ENCODE data around the gene KCNQ5.
"Not testable (repeated sequence)": the region's sequence is repeated elsewhere in the genome, so short reads cannot be mapped to it uniquely, and the experiment has no call there.

The KCNQ5 gene

DNA sequence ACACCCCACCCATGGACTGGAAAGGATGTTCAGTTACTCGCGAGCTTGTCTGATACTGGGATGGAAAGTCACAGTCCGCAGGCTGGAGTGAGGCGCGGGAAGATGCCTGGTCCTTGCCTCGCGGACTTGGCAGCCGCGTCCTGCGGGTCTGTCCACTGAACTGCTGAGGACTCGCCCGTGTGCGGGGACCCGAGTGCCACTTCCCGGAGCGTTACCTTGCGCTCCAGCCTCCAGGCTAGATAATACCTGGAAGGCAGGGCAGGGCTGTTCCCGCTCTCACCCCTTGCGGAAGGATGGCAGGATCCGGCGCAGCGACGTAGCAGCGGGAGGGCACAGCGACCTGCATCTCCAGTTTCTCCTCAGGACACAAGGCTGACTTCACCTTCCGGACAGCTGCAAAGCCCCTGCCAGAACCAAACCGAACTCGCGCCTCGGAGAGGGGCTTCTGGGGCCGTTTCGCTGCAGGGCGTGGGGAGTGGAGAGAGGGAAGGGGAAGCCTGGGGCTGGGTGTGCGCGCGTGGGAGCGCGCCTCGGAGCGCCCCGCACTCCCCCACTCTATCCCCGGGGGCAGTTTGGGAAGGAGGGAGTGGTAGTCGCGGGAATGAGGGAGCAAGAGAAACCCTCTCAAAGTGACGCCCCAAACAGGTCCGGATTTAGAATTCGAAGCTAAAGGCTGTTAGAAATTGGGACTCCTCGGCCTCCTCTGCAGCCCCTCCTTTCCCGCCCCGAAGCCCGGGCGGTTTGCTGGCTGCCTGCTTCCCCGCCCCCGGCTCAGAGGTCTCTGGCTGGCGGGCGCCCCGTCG lies at the start of gene KCNQ5:
Gene KCNQ5 (plus strand): TSS at position 774 of the 803 bp plus-strand sequence.
- no peak for DNase-seq

DNA sequence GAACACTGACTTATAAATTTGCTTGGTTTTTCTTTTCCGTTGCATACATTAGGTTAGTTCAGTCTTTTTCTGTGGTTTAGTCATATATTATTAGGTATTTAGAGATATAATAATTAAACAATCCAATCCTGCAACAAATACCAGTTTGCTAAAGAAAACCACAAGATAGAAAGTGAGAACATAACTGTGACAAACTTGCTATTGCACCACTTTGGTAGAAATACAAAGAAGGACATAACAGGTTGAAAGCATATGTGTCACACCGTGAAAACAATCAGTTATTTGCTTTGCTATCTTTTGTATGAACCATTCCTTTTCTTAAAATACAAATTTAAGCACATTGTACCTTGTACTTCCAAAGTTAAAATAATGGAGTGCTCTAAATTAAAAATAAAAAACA lies 42.0 kb upstream of the KCNQ5 start:
- no peak for DNase-seq

DNA sequence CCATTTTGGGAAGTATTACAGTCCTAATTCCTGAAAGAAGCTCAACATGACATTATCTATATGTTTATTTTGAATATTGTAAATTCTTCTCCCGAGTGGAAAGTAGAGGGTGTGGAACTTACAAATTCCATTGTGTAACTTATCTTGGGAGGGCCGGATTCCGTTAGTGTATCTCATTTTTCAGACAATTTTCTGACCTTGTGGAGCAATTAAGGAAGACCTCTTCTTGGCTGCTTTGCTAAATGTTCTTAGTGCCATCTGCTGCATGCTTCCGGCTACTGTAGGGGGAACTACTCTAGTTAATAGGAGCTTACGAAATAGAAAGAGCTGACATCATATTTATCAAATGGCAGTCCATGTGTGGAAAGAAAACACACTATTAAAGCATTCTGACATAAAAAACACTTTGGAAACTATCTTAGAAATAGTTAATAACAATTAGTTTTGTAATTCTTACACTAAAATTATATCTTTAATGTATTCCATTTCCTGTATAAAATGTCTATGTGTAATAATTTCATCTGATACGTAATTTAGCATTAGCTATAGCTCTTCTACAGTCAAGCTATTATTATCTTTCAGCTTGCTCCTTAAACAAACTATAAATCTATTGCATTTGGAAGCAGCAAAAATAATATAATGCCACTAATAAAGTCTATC lies 41.5 kb upstream of the KCNQ5 start:
- peak; percentile 54 to 60 for DNase-seq

DNA sequence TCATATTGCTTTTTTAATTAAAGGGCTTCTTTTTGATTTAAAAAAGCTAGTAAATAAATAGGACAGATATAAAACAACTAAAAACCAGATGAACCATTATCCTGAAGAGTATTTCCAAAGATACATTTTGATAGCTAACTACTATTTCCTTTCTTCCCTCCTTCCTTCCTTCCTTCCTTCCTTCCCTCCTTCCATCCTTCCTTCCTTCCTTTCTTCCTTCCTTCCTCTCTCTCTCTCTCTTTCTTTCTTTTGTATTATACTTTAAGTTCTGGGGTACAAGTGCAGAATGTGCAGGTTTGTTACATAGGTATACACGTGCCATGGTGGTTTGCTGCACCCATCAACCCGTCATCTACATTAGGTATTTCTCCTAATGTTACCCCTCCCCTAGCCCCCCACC lies 40.9 kb upstream of the KCNQ5 start:
- not testable (repeated sequence) for DNase-seq

DNA sequence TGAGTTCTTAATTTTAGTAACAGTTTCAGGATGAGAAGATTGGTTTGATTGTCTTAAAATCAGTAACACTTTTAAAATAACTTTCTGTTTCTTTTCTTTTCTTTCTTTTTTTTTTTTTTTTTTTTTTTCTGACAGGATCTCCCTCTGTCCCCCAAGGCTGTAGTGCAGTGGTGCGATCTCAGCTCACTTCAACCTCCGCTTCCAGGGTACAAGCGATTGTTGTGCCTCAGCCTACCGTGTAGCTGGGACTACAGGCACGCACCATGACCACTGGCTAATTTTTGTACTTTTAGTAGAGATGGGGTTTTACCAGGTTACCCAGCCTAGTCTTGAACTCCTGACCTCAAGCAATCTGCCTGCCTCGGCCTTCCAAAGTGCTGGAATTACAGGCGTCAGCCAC lies 33.7 kb upstream of the KCNQ5 start:
- no peak for DNase-seq

DNA sequence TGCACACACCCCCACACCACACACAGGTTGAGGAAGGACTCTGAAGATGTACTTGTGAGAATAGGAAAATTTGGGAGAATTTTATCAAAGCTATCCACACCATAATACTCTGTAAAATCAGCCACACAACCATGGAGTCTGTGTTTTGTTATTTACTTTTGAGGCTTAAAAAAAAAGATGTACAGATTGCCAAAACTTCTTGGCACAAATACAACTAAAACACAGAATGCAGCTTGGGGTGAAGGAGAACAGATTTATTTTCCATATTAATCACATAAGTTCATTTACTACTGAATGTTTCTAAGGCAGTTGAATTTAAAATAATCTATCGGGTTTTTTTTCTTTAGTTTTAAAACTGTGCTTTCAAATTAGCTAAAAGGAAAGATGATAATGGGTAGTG lies 32.8 kb upstream of the KCNQ5 start:
- DNase-seq = no peak

DNA sequence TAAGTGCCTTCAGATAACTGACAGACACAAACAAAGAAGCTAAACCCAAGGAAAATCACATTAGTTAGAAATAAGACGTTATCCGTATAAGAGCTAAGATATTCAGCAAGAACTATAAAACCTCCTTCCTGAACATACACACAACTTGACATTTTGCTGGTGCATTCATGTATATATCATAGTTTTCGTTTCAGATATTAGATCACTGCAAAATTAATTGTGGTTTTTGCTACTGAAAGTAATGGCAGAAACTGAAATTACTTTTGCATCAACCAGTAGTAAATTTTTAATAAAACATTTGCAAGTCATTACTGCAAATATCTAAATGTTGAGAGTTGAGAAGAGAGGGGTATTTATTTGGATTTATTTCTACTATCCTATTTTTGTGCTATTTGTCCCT lies 26.1 kb upstream of the KCNQ5 start:
- no peak for DNase-seq

DNA sequence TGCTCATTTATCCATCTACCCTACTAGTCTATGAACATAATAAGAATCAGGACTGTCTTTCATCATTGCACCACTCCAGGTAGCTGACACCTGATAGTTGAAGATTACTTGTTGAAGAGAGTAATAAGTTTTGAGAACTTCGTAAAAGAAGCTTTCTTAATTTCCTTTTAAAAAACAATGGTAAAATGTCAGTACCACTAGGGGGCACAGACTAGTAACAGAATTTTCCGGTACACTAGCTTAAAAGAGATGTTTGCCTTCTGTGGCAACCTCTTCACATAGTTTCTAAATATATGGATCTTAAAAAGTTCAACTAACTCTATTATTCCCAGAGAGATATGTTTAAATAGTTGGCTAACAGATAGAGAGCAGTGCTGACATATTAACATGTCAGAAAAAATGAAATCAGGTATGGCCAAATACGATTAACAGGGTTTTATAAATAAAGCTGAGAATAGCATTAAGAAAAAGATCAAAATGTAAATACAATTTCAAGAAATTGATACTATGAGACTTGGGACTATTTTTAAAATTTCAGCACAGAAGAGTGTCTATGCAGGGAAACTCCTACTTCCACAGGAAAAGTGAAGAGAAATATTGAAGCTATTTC lies 5.4 kb upstream of the KCNQ5 start:
- peak in 1 of 2 experiments; percentile 10 for DNase-seq

DNA sequence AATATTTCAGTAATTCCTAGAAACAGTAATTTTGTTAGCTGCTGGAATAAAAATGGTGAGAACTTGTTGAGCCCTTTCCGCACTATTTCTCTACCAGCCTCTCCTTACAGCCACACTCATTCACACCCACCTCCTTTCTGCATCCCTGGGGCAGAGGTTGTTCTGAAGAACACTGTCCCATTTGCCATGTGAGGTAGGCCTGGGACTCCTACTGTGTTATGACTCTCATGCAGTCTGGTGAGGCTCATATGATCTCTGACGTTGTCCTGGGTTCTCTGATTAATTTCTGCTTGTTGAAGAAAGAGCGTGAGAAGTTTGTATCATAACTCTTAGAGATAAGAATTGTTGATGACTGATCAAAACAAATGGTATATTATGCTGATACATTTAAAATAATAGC lies 4.1 kb upstream of the KCNQ5 start:
- no peak for DNase-seq

DNA sequence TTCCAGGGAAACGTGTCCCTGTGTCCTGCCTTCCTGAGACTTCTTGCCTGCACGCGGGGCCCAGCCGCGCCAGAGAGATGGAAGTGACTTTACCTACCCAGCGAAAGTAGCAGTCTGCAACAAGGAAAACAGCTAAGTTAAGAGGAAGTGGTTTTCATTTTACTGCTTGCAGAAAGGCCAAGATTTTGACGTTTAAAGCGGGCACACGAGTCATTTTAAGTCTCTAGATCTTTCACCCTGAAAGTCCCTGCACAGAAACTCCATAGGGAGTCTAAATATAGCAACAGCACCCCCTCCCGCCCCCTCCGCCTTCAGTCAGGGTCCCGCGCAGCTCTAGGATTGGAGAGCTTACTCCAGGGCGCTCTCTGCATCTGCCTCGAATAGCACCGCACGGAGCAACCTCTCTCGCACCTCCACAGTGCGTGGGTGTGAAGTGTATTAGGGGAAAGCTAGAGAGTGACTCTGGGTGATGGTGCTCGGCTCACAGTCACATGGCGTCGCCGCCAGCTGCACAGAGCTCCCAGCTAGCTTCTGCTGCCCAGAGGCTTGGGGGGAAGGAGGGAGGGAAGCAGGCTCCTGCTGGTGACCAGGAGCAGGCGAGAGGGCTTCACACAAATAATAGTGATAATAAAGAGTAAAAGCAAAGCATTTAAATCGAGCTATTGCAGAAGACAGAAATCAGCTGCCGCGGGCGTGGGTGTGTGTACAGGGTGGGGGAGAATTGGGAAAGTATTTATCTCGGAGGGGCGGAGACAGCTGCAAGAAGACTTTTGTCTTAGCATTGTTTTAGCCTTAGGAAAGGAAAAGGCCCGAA lies 1.8 kb upstream of the KCNQ5 start:
- DNase-seq = peak; percentile 38 to 72

DNA sequence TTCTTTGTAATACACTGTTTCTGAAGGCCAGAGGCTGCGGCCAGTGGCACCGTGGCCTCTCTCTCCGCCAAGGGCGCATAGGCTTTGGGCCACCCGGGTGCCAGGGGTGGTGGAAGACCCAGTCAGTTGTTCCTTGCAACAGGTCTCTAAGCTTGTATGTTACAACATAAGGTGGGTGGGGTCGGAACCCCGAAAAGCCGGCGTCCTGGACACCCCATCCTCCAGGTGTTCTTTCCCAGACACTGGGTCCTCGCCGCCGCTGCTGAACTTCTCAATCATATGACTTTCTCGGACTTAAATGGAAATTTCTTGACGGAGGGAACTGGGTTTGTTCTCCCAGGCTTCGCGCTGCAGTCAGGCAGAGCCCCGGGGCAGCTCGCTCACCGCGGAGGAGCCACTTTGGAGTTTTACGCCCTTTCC lies 983 bp upstream of the KCNQ5 start:
- no peak for DNase-seq

DNA sequence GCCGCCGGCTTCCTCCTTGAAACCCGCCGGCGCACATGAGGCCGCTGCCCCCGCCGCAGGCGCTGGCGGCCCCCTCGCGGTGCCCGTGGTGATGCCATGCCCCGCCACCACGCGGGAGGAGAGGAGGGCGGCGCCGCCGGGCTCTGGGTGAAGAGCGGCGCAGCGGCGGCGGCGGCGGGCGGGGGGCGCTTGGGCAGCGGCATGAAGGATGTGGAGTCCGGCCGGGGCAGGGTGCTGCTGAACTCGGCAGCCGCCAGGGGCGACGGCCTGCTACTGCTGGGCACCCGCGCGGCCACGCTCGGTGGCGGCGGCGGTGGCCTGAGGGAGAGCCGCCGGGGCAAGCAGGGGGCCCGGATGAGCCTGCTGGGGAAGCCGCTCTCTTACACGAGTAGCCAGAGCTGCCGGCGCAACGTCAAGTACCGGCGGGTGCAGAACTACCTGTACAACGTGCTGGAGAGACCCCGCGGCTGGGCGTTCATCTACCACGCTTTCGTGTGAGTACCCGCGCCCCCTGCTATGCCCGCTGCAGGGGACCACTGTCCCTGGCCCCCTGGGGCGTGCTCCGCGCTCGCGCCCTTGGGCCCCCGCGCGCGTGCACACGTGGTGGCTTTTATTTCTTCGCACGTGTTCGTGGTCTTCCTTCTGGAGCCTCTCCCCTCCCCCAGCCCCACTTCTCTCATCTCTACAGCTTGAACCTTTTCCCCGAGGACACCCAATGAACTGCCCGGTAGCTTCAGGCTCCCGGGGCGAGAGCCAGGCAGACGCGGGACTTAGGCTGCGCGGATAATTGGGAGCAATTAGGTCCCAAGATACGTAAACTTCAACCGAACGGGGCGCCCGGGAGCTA lies 453 bp downstream of the KCNQ5 start:
- DNase-seq = peak; percentile 9 to 61

DNA sequence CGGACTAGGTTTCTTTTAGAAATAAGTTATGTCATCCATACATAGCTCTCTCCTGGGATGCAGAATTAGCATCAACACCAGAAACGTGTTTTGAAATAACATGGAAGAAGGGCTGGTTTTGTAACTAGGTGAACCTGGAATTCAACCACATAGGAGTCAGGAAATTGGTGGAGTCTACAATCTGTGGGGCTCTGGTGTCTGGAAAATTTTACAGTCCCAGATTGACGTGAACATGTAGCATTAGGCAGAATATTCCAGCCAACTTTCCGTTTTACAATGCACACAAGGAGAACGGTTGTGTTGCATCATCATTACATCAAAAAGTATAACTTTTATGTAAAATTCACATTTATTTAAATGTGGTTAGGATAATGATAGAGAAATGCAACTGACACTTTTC lies 1.9 kb downstream of the KCNQ5 start:
- DNase-seq = no peak

DNA sequence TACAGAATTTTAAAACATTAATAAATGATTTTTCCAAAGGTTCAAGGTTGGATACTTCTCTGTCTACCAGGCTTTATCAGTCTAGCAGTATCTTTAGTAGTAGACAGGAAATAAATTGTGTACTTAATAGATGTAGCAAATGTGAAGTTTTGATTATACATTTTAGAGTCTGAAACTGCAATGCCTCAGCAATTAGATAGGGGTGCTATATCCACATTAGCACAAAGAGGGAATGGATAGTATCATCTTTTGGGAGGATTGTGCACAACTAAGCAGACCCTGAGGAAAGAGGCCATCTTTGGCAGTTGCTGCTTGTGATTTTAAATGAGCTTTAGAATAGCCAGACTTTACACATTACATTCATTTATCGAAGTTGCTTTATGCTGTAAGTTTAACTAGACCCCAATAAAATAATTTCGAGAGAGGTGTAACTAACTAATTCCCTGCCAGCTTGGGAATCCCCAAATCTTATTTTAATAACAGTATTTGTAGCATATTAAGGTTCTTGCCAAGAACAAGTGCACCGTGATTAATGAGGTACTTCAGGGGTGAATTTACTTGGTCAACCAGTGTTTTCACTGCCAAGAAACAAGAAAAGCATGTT lies 2.8 kb downstream of the KCNQ5 start:
- peak in 1 of 2 experiments; percentile 27 for DNase-seq

DNA sequence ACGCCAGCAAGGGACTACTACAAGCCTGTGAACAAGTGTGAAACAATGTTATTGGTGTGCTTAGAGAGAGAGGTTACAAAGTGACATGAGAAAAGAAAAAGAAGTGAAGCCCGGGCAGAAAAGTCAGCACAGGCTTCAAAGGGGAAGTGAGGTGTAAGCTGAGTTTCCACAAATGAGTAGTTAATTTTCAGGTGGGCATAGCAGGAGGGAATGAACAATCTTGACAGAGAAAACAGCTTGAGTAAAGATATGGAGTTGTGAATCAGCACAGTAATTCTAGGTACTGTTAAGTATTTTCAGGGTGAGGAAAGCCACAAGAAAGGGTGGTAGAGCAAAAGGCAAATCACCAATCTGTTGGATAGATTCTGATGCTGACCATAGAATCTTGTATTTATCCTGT lies 4.3 kb downstream of the KCNQ5 start:
- DNase-seq = no peak

DNA sequence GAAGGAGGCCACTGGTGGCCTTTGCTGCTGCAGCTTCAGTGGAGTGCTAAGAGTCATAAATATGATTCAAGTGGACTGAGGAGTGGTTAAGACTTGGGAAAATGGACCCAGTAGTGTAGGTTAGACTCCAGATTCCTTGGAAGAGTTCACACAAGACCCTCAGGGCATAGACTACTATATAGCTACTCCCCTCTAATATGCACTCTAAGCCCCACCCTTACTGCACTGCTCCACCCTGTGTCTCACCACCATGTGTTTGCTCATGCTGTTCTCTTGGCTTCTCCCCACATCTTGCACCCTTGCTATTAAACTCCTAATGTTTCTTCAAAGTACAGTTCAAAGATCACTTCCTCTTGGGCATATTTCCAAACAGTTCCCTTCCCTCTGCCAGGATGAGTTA lies 5.7 kb downstream of the KCNQ5 start:
- no peak for DNase-seq

DNA sequence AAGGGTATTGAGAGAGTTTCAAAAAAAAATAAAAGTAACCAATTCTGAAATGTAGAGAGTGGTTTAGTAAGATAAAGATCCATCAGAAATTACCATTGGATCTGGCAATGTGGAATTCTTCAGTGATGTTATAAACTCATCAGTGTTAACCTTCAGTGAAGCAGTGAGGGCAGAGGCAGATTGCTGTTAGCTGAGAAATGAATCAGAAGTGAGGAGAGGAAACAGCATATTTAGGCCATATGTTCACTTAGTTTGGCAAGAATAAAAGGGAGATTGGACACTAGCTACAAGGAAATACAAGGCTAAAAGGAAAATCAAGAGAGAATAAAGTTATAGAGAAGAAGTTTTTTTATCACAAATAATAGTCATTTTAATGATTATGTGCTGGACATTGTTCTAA lies 9.6 kb downstream of the KCNQ5 start:
- no peak for DNase-seq

DNA sequence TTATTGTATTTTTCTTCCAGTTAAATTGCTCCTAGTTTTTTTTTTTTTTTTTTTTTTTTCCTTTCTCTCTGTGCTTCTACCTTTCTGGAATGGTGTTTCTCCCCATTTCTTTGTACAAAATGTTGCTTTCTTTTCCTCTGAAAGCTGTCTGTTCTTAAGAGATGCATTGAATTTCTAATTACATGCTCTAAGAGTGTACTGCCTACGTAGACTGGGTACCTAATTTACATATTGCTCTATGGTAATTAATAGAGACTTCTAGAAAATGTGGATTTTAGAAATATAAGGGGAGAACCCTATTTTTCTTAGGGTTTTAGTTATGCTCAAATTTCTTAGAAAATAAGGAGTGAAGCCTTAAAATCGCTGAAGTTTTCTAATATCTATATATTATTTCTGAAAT lies 13.8 kb downstream of the KCNQ5 start:
- DNase-seq = no peak

DNA sequence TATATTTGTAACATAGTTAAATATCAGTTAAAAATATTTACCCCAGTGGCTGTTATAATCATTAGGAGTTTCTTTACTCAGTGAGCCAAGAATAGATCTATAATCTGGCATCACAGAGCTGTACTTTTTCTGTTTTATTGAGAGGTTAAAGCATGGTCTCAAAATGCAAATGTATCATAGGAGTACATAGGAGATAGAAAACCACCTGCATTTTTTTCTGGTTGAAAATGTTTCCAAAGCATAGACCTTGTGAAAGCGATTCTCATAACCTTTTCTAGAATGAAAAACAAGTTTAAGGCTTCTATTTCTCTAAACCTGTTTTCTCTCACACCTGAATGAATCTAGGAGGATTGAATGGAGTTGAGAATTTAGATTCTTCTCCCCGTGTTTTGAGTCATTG lies 14.4 kb downstream of the KCNQ5 start:
- no peak for DNase-seq

DNA sequence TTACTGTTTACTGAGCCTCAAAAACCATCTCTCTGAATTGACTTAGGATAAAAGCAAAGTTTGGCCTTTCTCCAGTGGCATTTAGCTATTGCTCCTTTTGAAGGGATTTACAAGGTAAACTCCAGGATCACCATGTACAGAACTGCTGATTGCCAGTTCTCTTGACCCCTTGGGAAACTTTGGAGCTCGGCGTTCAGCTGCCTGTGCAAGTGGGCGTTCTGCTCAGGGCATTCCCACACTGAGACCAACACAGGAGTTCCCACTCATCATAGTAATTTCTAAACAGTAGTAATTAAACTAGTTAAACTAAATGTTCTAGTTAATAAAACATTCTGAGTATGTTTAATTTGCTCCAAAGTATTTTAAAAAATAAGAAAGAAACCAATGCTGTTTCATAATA lies 14.9 kb downstream of the KCNQ5 start:
- no peak for DNase-seq

DNA sequence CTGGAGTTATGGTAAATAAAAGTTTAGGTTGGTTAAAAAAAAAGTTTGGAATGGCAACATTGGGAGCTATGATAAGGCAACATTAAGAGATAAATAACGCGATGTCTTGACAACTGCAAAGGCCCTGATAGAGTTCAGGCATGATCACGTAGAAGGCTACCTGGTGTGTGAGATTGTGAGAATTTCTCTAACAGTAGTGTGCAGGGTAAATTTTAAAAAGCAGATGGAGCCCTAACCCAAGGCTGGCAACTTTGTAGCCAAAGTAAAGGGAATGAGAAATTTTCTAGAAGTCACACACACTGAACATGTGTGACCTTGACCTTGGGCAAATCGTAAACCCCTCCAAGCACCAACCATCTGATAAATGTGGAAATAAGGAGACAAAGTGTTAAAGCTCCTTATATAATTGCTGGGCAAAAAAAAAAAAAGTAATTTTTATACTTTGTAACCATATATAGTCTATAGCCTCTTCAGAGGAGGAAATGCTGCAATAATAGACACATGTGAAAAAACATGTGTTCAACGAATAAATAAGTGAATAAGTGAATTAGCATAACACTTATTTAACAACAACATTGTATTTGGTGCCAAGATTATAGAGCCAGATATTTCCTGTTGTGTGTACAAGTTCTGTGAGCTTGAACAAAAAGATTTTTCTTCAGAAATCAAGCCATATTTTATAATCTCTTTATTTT lies 18.2 kb downstream of the KCNQ5 start:
- no peak for DNase-seq

Data from SHP77 (cell line).